Choroid plexus epithelial cell (primary cell): ENCODE measurements around the gene PDIK1L.

Experiments used
- DNase-seq: peaks from one replicate; pipeline ENCODE4 v3.0.0-alpha.2; 2010; ENCODE audit warnings: low read depth
- H3K4me3 ChIP-seq: 2 replicates; pipeline ENCODE4 v1.5.1; 2011; ENCODE audit warnings: low read depth, mild to moderate bottlenecking, control low read depth, low read length, moderate library complexity
- TF ChIP-seq, protein P1 (sequence below): conservative IDR thresholded peaks from 2 replicates; pipeline ENCODE4 v1.5.1; 2011; ENCODE audit warnings: low read depth, mild to moderate bottlenecking, control low read depth, inconsistent platforms, low read length, moderate library complexity

The PDIK1L gene

DNA sequence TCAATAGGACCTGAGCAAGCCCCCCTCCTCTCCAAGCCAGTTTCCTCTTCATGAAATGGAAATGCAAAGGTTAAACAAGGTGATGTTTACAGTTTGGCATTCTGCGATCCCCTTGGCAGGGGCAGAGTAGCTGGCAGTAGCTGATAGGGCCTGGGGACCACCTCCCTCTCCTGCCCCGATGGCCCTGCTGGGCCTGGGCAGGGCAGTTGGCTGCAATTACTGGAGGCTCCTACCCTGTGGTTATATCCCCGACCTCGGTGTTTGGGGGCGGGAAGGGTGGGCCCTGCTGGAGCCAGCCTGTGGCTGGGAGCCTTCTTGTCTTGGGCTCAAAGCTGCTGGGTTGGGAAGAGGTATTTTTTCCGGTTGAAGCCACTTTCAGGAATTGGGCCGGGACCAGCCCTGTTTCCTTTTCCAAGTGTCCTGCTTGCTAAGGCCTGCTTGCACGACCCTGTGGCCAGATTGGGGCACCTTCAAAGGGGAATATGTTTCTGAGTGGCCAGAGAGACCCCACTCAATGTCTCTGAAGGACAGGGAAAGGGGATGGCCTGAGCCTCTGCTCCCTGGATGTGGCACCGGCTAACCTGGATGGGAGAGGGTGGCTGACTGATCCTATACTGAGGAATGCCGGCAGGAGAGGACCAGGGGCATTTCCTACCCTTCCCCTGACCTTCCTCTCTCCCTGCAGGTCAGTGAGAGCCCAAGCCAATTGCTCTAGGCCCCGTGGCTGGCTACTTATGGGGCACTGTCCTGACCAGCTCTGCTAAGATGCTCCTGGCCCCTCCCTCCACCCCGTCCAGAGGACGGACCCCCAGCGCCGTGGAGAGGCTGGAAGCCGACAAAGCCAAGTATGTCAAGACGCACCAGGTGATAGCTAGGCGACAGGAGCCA lies 49.1 kb downstream of the PDIK1L start:
- H3K4me3 ChIP-seq, result peak overlapping the region; percentile 42
- no peak for DNase-seq
- TF ChIP-seq, protein P1, sequence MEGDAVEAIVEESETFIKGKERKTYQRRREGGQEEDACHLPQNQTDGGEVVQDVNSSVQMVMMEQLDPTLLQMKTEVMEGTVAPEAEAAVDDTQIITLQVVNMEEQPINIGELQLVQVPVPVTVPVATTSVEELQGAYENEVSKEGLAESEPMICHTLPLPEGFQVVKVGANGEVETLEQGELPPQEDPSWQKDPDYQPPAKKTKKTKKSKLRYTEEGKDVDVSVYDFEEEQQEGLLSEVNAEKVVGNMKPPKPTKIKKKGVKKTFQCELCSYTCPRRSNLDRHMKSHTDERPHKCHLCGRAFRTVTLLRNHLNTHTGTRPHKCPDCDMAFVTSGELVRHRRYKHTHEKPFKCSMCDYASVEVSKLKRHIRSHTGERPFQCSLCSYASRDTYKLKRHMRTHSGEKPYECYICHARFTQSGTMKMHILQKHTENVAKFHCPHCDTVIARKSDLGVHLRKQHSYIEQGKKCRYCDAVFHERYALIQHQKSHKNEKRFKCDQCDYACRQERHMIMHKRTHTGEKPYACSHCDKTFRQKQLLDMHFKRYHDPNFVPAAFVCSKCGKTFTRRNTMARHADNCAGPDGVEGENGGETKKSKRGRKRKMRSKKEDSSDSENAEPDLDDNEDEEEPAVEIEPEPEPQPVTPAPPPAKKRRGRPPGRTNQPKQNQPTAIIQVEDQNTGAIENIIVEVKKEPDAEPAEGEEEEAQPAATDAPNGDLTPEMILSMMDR, result no peak

DNA sequence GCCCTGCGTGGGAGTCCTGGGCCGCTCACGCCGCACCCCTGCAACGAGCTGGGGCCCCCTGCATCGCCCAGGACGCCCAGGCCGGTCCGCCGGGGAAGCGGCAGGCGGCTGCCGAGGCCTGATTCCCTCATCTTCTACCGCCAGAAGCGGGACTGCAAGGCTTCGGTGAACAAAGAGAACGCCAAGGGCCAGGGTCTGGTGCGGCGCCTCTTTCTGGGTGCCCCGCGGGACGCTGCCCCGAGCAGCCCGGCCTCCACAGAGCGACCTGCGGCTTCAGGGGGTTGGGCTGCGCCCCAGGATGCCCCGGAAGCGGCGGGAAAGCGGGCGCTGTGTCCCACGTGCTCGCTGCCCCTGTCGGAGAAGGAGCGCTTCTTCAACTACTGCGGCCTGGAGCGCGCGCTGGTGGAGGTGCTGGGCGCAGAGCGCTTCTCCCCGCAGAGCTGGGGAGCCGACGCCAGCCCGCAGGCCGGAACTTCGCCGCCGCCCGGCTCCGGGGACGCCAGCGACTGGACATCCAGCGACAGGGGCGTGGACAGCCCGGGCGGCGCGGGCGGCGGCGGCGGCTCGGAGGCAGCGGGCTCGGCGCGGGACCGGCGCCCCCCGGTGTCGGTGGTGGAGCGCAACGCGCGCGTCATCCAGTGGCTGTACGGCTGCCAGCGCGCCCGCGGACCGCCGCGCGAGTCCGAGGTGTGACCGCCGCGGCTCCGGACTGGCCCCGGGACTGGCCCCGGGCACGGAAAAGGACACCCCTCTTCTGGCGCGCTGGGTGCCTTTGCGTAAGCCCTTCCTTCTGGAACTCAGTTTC lies 50.0 kb downstream of the PDIK1L start:
- DNase-seq, result peak; percentile 55
- H3K4me3 ChIP-seq, result peak overlapping the region; percentile 42
- TF ChIP-seq, protein P1, result no peak

DNA sequence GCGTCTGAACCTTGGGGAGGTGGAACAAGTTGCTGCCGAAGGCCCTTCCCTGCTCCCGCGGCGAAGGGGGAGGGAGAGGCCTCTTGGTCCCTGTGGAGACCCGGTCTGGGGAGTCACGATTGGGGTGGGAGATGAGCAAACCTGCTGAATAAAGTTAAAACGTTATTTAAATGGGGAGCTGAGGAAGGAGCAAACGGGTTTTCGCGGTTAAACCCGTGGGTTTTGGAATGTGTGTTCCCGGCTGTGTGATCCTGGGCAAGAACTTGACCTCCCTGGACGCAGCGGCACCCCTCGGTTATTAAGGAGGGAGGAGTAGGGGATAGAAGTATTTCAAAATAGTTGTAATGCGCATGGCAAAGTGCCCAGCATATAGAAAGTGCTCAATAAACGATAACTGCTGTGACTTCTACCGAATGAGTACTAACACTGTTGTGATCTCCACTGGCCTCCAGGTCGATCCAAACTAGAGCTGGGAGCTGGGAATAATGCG lies 50.6 kb downstream of the PDIK1L start:
- TF ChIP-seq, protein P1, result no peak
- H3K4me3 ChIP-seq, result peak overlapping the region; percentile 42
- DNase-seq, result no peak

DNA sequence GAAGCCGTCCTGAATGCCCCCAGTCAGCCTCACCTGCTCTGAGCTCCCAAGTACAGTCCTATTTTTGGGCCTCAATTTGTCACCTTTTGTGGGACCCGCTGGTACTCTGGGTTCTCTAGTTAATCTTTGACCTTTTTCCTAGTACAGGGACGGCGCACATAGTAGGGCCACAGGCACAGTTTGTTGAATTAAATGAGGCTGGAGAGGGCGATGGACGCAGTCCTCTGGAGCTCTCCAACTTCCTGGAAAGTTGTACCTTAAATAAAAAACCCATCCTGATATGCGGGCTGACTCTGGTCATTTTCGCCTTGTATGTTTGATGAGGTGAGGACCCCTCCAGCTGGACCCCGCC lies 52.0 kb downstream of the PDIK1L start:
- TF ChIP-seq, protein P1, result no peak
- DNase-seq, result no peak
- H3K4me3 ChIP-seq, result no peak overlapping the region

DNA sequence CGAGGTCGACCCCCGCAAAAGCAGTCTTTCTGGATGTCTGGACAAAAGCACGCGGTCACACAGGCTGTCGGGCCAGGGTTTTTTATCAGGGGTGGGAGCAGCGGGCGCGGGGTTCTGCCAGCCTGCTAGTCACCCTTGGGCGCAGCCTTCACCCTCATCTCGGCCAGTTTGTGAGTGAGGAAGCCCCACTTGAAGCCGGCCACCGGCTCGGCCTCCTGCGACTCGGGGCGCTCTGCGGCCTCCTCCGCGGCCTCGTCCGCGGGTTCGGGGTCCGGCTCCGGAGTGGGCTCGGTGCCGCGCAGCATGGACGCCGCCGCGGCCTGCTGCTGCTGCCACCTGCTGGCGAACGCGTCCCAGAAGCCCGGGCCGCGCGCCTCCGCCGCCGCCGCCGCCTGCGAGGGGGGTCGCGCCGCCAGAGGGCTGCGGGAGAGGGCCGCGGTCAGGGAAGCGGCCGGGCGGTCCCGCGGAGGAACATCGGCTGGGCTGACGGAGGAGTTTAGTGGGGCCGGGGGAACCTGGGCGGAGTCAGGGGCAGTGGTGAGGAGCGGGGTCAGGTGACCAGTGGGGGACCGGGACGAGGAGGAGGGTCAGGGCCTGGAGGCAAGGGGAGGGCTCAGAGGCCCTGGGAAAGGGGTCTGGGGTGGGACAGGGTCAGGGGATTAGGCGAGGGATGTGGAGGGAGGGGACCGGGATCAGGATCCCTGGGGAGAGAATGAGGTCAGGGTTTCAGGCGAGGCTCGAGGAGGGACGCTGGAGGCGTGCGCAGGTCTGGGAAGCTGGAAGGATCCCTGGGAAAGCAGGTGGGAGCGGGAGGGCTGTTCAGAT lies 52.6 kb downstream of the PDIK1L start:
- peak overlapping the region; percentile 44 for H3K4me3 ChIP-seq
- no peak for DNase-seq
- TF ChIP-seq, protein P1, result peak; percentile 39
